IMR-90 (cell line): ENCODE data around the gene NOX3. TPM values are rescaled to one million over a fixed set of nuclear protein-coding genes. Genes with fewer than 3 reads are reported as not detected.

Experiments used
- ATAC-seq: fragments of 200-7000 bp; cut with Tn5 transposase; 2 replicates; pipeline ENCODE4 v1.9.1; 2020; ENCODE audit warnings: low read depth, mild to moderate bottlenecking, moderate library complexity
- BruUV-seq: library from RNA; stranded (reverse); fragments of 400-500 nt; replicated peaks from 2 replicates; lab custom pipeline; 2021; lab: Mats Ljungman, UMichigan
- CTCF ChIA-PET: fragments of 300-600 bp; formaldehyde crosslinking; extraction: SDS; loops from one replicate; lab custom pipeline; 2021; ENCODE audit warnings: antibody characterized with exemption; lab: Yijun Ruan, JAX
- POLR2A ChIA-PET: fragments of 300-600 bp; sonication (Branson Sonifier 250); formaldehyde crosslinking; loops from one replicate; lab custom pipeline; 2022; ENCODE audit warnings: antibody characterized with exemption; ENCODE audit not compliant: unreplicated experiment; lab: Charles Lee
- DNase-seq: peaks from one replicate; pipeline ENCODE4 v3.0.0; 2013
- H2AFZ ChIP-seq: replicated peaks from 2 replicates; pipeline ENCODE3; 2013; ENCODE audit warnings: low read length, mild to moderate bottlenecking; ENCODE audit not compliant: poor library complexity
- H2AK5ac ChIP-seq: 2 replicates; pipeline ENCODE4 v1.6.1; 2013; ENCODE audit warnings: low read depth, low read length, inconsistent platforms
- H2AK9ac ChIP-seq: replicated peaks from 2 replicates; pipeline ENCODE3; 2013; ENCODE audit warnings: mild to moderate bottlenecking, low read depth, low read length, moderate library complexity; ENCODE audit not compliant: poor library complexity
- H2BK120ac ChIP-seq: 2 replicates; pipeline ENCODE4 v1.6.1; 2013; ENCODE audit warnings: low read depth, low read length, inconsistent platforms
- H2BK15ac ChIP-seq: 3 replicates; pipeline ENCODE4 v1.6.1; 2013; ENCODE audit warnings: low read depth, low read length, inconsistent platforms
- H2BK20ac ChIP-seq: 2 replicates; pipeline ENCODE4 v1.6.1; 2013; ENCODE audit warnings: low read depth, mild to moderate bottlenecking, inconsistent platforms, low read length, moderate library complexity
- H2BK5ac ChIP-seq: 2 replicates; pipeline ENCODE4 v1.6.1; 2013; ENCODE audit warnings: mild to moderate bottlenecking, low read depth, low read length, inconsistent platforms; ENCODE audit not compliant: poor library complexity, severe bottlenecking
- H3K14ac ChIP-seq: replicated peaks from 2 replicates; pipeline ENCODE4 v1.6.1; 2013; ENCODE audit warnings: low read depth, low read length, inconsistent platforms
- H3K18ac ChIP-seq: 2 replicates; pipeline ENCODE4 v1.6.1; 2013; ENCODE audit warnings: low read depth, low read length, control low read depth
- H3K23ac ChIP-seq: 2 replicates; pipeline ENCODE4 v1.6.1; 2013; ENCODE audit warnings: low read depth, low read length, inconsistent platforms
- H3K27ac ChIP-seq: 2 replicates; pipeline ENCODE4 v1.5.1; 2013; ENCODE audit warnings: mild to moderate bottlenecking, control low read depth, low read length; ENCODE audit not compliant: insufficient read depth
- H3K27me3 ChIP-seq: 2 replicates; pipeline ENCODE4 v1.6.1; 2013; ENCODE audit warnings: low read length; ENCODE audit not compliant: control insufficient read depth, insufficient read depth
- H3K36me3 ChIP-seq: 2 replicates; pipeline ENCODE4 v1.6.1; 2013; ENCODE audit warnings: low read length, mixed read lengths; ENCODE audit not compliant: control insufficient read depth, insufficient read depth
- H3K4ac ChIP-seq: 2 replicates; pipeline ENCODE4 v1.6.1; 2013; ENCODE audit warnings: low read depth, low read length, inconsistent platforms
- H3K4me1 ChIP-seq: 2 replicates; pipeline ENCODE4 v1.6.1; 2013; ENCODE audit warnings: low read length, mixed read lengths; ENCODE audit not compliant: control insufficient read depth, insufficient read depth
- H3K4me2 ChIP-seq: 2 replicates; pipeline ENCODE4 v1.6.1; 2013; ENCODE audit warnings: low read depth, mild to moderate bottlenecking, control low read depth, low read length, moderate library complexity
- H3K4me3 ChIP-seq: 2 replicates; pipeline ENCODE4 v1.5.1; 2013; ENCODE audit warnings: low read depth, mild to moderate bottlenecking, control low read depth, low read length, moderate library complexity; ENCODE audit not compliant: insufficient read depth
- H3K56ac ChIP-seq: 2 replicates; pipeline ENCODE4 v1.6.1; 2013; ENCODE audit warnings: low read length, inconsistent platforms; ENCODE audit not compliant: insufficient read depth; ENCODE audit errors: extremely low read depth
- H3K79me1 ChIP-seq, 2 experiments: 2 replicates each; pipeline ENCODE4 v1.6.1; 2013; ENCODE audit warnings: low read length in 2 of 2, inconsistent platforms in 1 of 2, low read depth in 1 of 2
- H3K9ac ChIP-seq: 2 replicates; pipeline ENCODE4 v1.6.1; 2013; ENCODE audit warnings: low read depth, low read length, control low read depth
- H3K9me1 ChIP-seq: 2 replicates; pipeline ENCODE4 v1.6.1; 2013; ENCODE audit warnings: low read length, inconsistent platforms; ENCODE audit not compliant: insufficient read depth
- H3K9me3 ChIP-seq: 2 replicates; pipeline ENCODE4 v1.6.1; 2013; ENCODE audit warnings: low read length; ENCODE audit not compliant: control insufficient read depth, insufficient read depth
- H4K20me1 ChIP-seq: 2 replicates; pipeline ENCODE4 v1.6.1; 2013; ENCODE audit warnings: low read length, inconsistent platforms; ENCODE audit not compliant: insufficient read depth
- H4K5ac ChIP-seq: 2 replicates; pipeline ENCODE4 v1.6.1; 2013; ENCODE audit warnings: mild to moderate bottlenecking, low read depth, low read length, control low read depth
- H4K8ac ChIP-seq, 2 experiments: 2 replicates each; pipeline ENCODE4 v1.6.1; 2013; ENCODE audit warnings: low read depth in 2 of 2, low read length in 2 of 2, control low read depth in 1 of 2, inconsistent platforms in 1 of 2
- H4K91ac ChIP-seq: 2 replicates; pipeline ENCODE4 v1.6.1; 2013; ENCODE audit warnings: low read depth, low read length, inconsistent platforms; ENCODE audit not compliant: insufficient read depth
- CHD1 ChIP-seq: IDR thresholded peaks from 2 replicates; pipeline ENCODE4 v1.6.1; 2012; ENCODE audit warnings: low read depth, low read length, improper control_type of control experiment
- WGBS, 2 experiments: methylation state at CpG; one replicate each; pipeline versions ENCODE4 v1.1.5 to v1.1.7; 2013; ENCODE audit warnings: missing lambda C conversion rate in 2 of 2; ENCODE audit not compliant: insufficient read length in 1 of 2; ENCODE audit errors: extremely low coverage in 2 of 2; 5-methylcytosine and 5-hydroxymethylcytosine counted together
- dilution Hi-C: fragments of 300-500 bp; cut with HindIII; formaldehyde crosslinking; loops from one replicate; pipeline ENCODE4 v1.14.3; 2018; ENCODE audit warnings: low sequenced_read_pairs; ENCODE audit not compliant: unreplicated experiment
- in situ Hi-C: fragments of 300-500 bp; cut with MboI; formaldehyde crosslinking; loops from 3 replicates; pipeline ENCODE4 v1.14.3; 2019; ENCODE audit warnings: low sequenced_read_pairs, inconsistent platforms, mixed read lengths
- intact Hi-C: fragments of 100-400 bp; cut with micrococcal nuclease; formaldehyde crosslinking; loops from 2 replicates; pipeline ENCODE4 v1.10.0; 2022
- polyA plus RNA-seq, 3 experiments: library from polyadenylated mRNA; depleted of rRNA; stranded (reverse); fragments of >200 nt; gene quantifications; 2 replicates each; pipeline ENCODE4 v1.2.3, GENCODE V29; 2012; ENCODE audit warnings: low replicate concordance in 1 of 3
- total RNA-seq: library from RNA; depleted of rRNA; stranded (reverse); fragments of >200 nt; gene quantifications from 2 replicates; pipeline ENCODE4 v1.2.3, GENCODE V29; 2012

NOX3 gene
- total and polyA plus RNA-seq, 2 of the 4 experiments (the other 2 are of a cell fraction), result not detected

- TF ChIP-seq CHD1, result no peak
- DNase-seq (no peak), ATAC-seq (no peak)
- Histone ChIP-seq H2AK9ac (no peak overlapping the region), H2BK15ac (no peak overlapping the region), H4K20me1 (no peaks in the 10 kb centered on the region), H3K79me1 (no peaks in the 10 kb centered on the region), H3K27me3 (no peaks in the 10 kb centered on the region), H3K36me3 (no peaks in the 10 kb centered on the region), H3K27ac (no peak overlapping the region), H2AK5ac (no peak overlapping the region), H2AFZ (no peak overlapping the region), H3K23ac (no peak overlapping the region), H3K18ac (no peak overlapping the region), H2BK20ac (no peak overlapping the region), H4K8ac (no peak overlapping the region), H4K91ac (no peak overlapping the region), H2BK5ac (no peak overlapping the region), H3K56ac (no peak overlapping the region), H3K4me1 (0 out of 2 replicates have a peak, but pooled peaks cover 1% of the 10 kb centered on the region), H2BK120ac (no peak overlapping the region), H3K4ac (no peak overlapping the region), H3K4me3 (no peak overlapping the region), H4K5ac (no peak overlapping the region), H3K14ac (no peak overlapping the region), H3K9ac (no peak overlapping the region), H3K4me2 (no peak overlapping the region), H3K9me3 (no peaks in the 10 kb centered on the region), H3K9me1 (no peaks in the 10 kb centered on the region)
- dilution Hi-C loops (no loop called here), intact Hi-C loops (no loop called here), in situ Hi-C loops (no loop called here)
- POLR2A ChIA-PET, result no interaction called here
- no CpG with 5 or more reads among the region's 2 CpGs for WGBS, 2 experiments
- CTCF ChIA-PET, result no interaction called here
- BruUV-seq, result no TSS peak
Observed at GRCh38 chr6:155450240-155450581, 5.4 kb downstream of the NOX3 start.
